Measurements from ENCODE around the gene CFAP20.

- TF ChIP-seq CTCF (conservative IDR thresholded peaks at IDR 0.05; ENCODE audit: low read depth, low read length): no peak
- no peak for TF ChIP-seq EZH2 (IDR thresholded peaks at IDR 0.05; ENCODE audit: borderline replicate concordance, low read depth, low read length, poor library complexity, severe bottlenecking)
These were observed 29.5 kb upstream of the CFAP20 start for GRCh38 chr16:58158725-58159124.

Data from A673 (cell line).